Measurements from ENCODE around the gene CPLX4.

DNA sequence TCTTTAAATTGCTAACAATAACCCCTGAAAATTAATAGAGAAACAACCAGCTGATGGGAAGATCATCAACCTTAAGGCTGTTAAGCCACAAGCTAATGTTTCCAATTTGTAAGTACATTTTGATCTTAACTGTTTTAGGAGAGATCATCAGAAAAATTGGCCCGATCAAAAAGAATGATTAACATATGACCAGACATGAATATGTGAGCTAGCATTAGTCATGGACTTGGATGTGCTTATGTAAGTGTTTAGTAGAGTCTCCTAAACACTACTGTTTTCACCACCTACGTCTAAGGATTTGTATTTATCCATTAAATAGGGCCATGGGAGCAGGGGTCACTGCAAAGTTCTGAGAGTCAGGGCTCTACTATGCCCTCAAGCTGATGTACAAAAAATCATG is 36.3 kb upstream of the CPLX4 start:
- TF ChIP-seq, protein P1, sequence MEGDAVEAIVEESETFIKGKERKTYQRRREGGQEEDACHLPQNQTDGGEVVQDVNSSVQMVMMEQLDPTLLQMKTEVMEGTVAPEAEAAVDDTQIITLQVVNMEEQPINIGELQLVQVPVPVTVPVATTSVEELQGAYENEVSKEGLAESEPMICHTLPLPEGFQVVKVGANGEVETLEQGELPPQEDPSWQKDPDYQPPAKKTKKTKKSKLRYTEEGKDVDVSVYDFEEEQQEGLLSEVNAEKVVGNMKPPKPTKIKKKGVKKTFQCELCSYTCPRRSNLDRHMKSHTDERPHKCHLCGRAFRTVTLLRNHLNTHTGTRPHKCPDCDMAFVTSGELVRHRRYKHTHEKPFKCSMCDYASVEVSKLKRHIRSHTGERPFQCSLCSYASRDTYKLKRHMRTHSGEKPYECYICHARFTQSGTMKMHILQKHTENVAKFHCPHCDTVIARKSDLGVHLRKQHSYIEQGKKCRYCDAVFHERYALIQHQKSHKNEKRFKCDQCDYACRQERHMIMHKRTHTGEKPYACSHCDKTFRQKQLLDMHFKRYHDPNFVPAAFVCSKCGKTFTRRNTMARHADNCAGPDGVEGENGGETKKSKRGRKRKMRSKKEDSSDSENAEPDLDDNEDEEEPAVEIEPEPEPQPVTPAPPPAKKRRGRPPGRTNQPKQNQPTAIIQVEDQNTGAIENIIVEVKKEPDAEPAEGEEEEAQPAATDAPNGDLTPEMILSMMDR (IDR thresholded peaks at IDR 0.05; ENCODE audit: control extremely low read depth in 1 of 3, insufficient read depth in 1 of 3, low read depth in 1 of 3, low read length in 3 of 3): no peak
- no peak for TF ChIP-seq TBP (IDR thresholded peaks at IDR 0.05; ENCODE audit: low read depth, low read length)
- TF ChIP-seq TCF12 (IDR thresholded peaks at IDR 0.05; ENCODE audit: low read depth, low read length): no peak
- no peak for TF ChIP-seq RFX5 (IDR thresholded peaks at IDR 0.05; ENCODE audit: borderline replicate concordance, low read depth, low read length)
- TF ChIP-seq, protein P2, sequence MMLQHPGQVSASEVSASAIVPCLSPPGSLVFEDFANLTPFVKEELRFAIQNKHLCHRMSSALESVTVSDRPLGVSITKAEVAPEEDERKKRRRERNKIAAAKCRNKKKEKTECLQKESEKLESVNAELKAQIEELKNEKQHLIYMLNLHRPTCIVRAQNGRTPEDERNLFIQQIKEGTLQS (IDR thresholded peaks at IDR 0.05; ENCODE audit: insufficient read depth, low read depth, low read length): no peak

Data from H1 (cell line).